Left renal cortex interstitium (tissue), 4 donors: ENCODE results near the gene CKS2. TPM values are rescaled to one million over a fixed set of nuclear protein-coding genes. Genes with fewer than 3 reads are reported as not detected.

Source experiments
- DNase-seq, 4 donors: peaks; one replicate each; pipeline ENCODE4 v3.0.0-alpha.2; 2013; ENCODE audit warnings: low read depth in 4 of 4, low spot score in 2 of 4, missing footprints in 1 of 4
- polyA plus RNA-seq, 4 donors: library from polyadenylated mRNA; unstranded; fragments of 120-200 nt; gene quantifications; one replicate each; pipeline ENCODE4 v1.2.1, GENCODE V29; 2013; ENCODE audit not compliant: insufficient read length in 4 of 4

Gene CKS2
- polyA plus RNA-seq, 4 donors, result 79.2 to 105 (median 89.4) TPM

GRCh38 chr9:89363921-89364665 is 53.1 kb downstream of the CKS2 start:
- no peak for DNase-seq

GRCh38 chr9:89364666-89365531 is 53.9 kb downstream of the CKS2 start:
- no peak for DNase-seq

GRCh38 chr9:89365532-89365912 is 54.5 kb downstream of the CKS2 start:
- DNase-seq, result no peak

Other genes starting within 250 kb of the CKS2 start
- 1 to 10 TPM; 2.5 to 3.5 (median 2.9) TPM for gene SHC3, start 132.4 kb upstream of the CKS2 start, polyA plus RNA-seq
- 100 to 1,000 TPM in 1 of 4 donors, 10 to 100 TPM in 3; 56.1 to 101 (median 80.3) TPM for gene SECISBP2, start 7.3 kb downstream of the CKS2 start, polyA plus RNA-seq
- 10 to 100 TPM; 39.2 to 66.9 (median 45.5) TPM for gene SEMA4D, start 186.9 kb downstream of the CKS2 start, polyA plus RNA-seq